Fibroblast of lung (primary cell): Measurements from ENCODE around the gene KLRC2.

Experiments
- EZH2 ChIP-seq: IDR thresholded peaks from 2 replicates; pipeline ENCODE4 v1.5.1; 2012; ENCODE audit warnings: low read length, control low read depth, mild to moderate bottlenecking; ENCODE audit errors: missing control alignments
- TF ChIP-seq, protein P1 (sequence below), 2 donors: IDR thresholded peaks in 1 of 2; conservative IDR thresholded peaks in 1 of 2; 1 replicate in 1 of 2; 2 replicates in 1 of 2; pipeline ENCODE4 v1.5.1; 2011 to 2012; ENCODE audit warnings: low read length in 2 of 2, control low read depth in 1 of 2, inconsistent platforms in 1 of 2, low read depth in 1 of 2, mild to moderate bottlenecking in 1 of 2

DNA sequence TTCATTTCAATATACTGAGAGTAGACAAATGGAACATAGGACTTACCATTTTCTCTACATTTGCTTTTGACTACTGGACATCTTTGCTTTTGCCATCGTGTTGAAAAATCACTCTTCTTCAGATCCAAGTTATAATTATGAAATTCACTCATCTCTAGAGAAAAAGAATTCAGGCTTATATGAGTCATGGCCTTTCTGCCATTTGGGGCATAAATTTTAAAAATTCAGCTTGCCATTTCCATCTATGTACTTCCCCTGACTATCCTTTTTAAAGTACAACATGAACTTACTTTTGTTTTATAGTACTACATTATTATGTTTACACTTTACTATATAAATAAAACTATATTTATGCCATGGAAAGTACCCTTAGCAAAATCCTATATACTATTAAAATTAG is 49.0 kb downstream of the KLRC2 start:
- TF ChIP-seq, protein P1, sequence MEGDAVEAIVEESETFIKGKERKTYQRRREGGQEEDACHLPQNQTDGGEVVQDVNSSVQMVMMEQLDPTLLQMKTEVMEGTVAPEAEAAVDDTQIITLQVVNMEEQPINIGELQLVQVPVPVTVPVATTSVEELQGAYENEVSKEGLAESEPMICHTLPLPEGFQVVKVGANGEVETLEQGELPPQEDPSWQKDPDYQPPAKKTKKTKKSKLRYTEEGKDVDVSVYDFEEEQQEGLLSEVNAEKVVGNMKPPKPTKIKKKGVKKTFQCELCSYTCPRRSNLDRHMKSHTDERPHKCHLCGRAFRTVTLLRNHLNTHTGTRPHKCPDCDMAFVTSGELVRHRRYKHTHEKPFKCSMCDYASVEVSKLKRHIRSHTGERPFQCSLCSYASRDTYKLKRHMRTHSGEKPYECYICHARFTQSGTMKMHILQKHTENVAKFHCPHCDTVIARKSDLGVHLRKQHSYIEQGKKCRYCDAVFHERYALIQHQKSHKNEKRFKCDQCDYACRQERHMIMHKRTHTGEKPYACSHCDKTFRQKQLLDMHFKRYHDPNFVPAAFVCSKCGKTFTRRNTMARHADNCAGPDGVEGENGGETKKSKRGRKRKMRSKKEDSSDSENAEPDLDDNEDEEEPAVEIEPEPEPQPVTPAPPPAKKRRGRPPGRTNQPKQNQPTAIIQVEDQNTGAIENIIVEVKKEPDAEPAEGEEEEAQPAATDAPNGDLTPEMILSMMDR (conservative IDR thresholded peaks at IDR 0.05 in 1 of 2, IDR thresholded peaks at IDR 0.05 in 1 of 2; ENCODE audit: low read depth in 1 of 2, low read length in 2 of 2): no peak
- no peak for TF ChIP-seq EZH2
